Esophagus muscularis mucosa (tissue), 4 donors: ENCODE results near the gene CD82.

ENCODE experiments used
- CTCF ChIP-seq, 3 experiments: fragments of 200-600 bp in 2 of 3; fragments of 450-650 bp in 1 of 3; sonication (generic) in 2 of 3; IDR thresholded peaks; one replicate each; pipeline ENCODE4 v1.5.1; 2017 to 2019; ENCODE audit warnings: antibody characterized with exemption in 3 of 3, mild to moderate bottlenecking in 2 of 3, moderate library complexity in 1 of 3
- EP300 ChIP-seq: sonication (generic); formaldehyde crosslinking; IDR thresholded peaks from one replicate; pipeline ENCODE4 v1.6.1; 2017; ENCODE audit warnings: antibody characterized with exemption
- POLR2A ChIP-seq: fragments of 450-650 bp; IDR thresholded peaks from one replicate; pipeline ENCODE4 v1.6.1; 2017; ENCODE audit warnings: antibody characterized with exemption, moderate library complexity, mild to moderate bottlenecking, low read depth

GRCh38 chr11:44608651-44608990 is 43.2 kb downstream of the CD82 start:
- TF ChIP-seq CTCF (IDR thresholded peaks at IDR 0.05) (no peak), POLR2A (no peak), EP300 (no peak)
